Ascending aorta (tissue), 2 donors: ENCODE results near the gene SRSF9. TPM values are rescaled to one million over a fixed set of nuclear protein-coding genes. Genes with fewer than 3 reads are reported as not detected.
A peak's percentile ranks its signal among the peaks of the same experiment; 100 is the strongest.

Experiments
- DNase-seq, 2 donors: peaks; one replicate each; pipeline ENCODE4 v3.0.0-alpha.2; 2019; ENCODE audit warnings: low spot score in 2 of 2
- H3K27ac ChIP-seq, 2 donors: fragments of 200-600 bp; sonication (generic); one replicate each; pipeline ENCODE4 v1.5.1; 2016 to 2017; ENCODE audit warnings: mild to moderate bottlenecking in 1 of 2
- H3K27me3 ChIP-seq: fragments of 200-600 bp; sonication (generic); one replicate; pipeline ENCODE4 v1.5.1; 2017
- H3K36me3 ChIP-seq, 2 donors: fragments of 200-600 bp; sonication (generic); one replicate each; pipeline ENCODE4 v1.5.1; 2016
- H3K4me1 ChIP-seq, 2 donors: fragments of 200-600 bp; sonication (generic); one replicate each; pipeline ENCODE4 v1.5.1; 2016 to 2017; ENCODE audit warnings: mild to moderate bottlenecking in 1 of 2
- H3K4me3 ChIP-seq, 2 donors: fragments of 200-600 bp; sonication (generic); one replicate each; pipeline ENCODE4 v1.5.1; 2016 to 2017; ENCODE audit warnings: mild to moderate bottlenecking in 1 of 2
- H3K9me3 ChIP-seq, 2 donors: fragments of 200-600 bp; sonication (generic); one replicate each; pipeline ENCODE4 v1.5.1; 2016
- intact Hi-C: fragments of 100-400 bp; cut with DNase I; formaldehyde crosslinking; loops from one replicate; pipeline ENCODE4 v1.15.1; 2023
- total RNA-seq: library from RNA; depleted of rRNA; stranded (reverse); fragments of >200 nt; gene quantifications from one replicate; pipeline ENCODE4 v1.1.0, GENCODE V29; 2016
- TF ChIP-seq, protein P1 (sequence below), 3 experiments: fragments of 200-600 bp in 2 of 3; fragments of 450-650 bp in 1 of 3; sonication (generic) in 2 of 3; IDR thresholded peaks; one replicate each; pipeline ENCODE4 v1.5.1; 2016 to 2019; ENCODE audit warnings: antibody characterized with exemption in 3 of 3, mild to moderate bottlenecking in 1 of 3, moderate library complexity in 1 of 3

Gene SRSF9
- total RNA-seq, 1 donor from 2014 or later: 68.6 TPM

GRCh38 chr12:120463712-120464111 is 5.8 kb downstream of the SRSF9 start:
- intact Hi-C loops: no loop called here
- Histone ChIP-seq H3K27me3 (no peaks in the 10 kb centered on the region), H3K4me1 (peaks cover under 1 to 18% of the 10 kb centered on the region in 2 donors), H3K36me3 (peaks cover 64 to 74% of the 10 kb centered on the region in 2 donors), H3K9me3 (no peaks in the 10 kb centered on the region), H3K4me3 (no peak overlapping the region), H3K27ac (no peak overlapping the region)
- no peak for DNase-seq
- TF ChIP-seq, protein P1, sequence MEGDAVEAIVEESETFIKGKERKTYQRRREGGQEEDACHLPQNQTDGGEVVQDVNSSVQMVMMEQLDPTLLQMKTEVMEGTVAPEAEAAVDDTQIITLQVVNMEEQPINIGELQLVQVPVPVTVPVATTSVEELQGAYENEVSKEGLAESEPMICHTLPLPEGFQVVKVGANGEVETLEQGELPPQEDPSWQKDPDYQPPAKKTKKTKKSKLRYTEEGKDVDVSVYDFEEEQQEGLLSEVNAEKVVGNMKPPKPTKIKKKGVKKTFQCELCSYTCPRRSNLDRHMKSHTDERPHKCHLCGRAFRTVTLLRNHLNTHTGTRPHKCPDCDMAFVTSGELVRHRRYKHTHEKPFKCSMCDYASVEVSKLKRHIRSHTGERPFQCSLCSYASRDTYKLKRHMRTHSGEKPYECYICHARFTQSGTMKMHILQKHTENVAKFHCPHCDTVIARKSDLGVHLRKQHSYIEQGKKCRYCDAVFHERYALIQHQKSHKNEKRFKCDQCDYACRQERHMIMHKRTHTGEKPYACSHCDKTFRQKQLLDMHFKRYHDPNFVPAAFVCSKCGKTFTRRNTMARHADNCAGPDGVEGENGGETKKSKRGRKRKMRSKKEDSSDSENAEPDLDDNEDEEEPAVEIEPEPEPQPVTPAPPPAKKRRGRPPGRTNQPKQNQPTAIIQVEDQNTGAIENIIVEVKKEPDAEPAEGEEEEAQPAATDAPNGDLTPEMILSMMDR (IDR thresholded peaks at IDR 0.05): no peak

DNA sequence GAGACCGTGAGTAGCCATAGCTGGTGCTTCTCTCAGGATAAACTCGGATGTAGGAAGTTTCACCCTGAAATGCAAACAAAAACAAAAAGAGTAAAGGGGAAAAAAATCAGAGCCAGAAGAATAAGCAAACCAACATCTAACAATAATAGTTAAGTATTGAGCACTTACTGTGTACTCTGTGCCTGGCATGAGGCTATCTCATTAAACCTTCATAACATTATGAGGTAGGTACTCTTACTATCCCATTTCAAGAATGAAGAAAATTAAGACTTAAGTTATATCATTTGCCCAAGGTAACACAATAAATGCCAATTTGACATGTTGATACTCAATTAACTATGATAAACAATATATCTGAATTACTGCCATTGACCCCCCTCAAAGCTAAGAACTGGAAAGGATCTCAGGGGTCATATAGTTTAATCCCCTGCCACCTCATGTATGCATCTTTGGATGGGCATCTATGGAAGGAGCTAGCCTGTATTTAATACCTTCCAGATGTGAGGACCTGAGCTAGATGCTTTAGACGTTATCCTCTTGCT is 7.4 kb downstream of the SRSF9 start:
- DNase-seq: no peak
- no peaks in the 10 kb centered on the region for H3K9me3 ChIP-seq
- TF ChIP-seq, protein P1 (IDR thresholded peaks at IDR 0.05): no peak
- no peak overlapping the region for H3K4me3 ChIP-seq
- no peaks in the 10 kb centered on the region for H3K27me3 ChIP-seq
- H3K4me1 ChIP-seq: peaks cover 0 to 13% of the 10 kb centered on the region in 2 donors
- peaks cover 78 to 85% of the 10 kb centered on the region in 2 donors for H3K36me3 ChIP-seq
- intact Hi-C loops: no loop called here
- no peak overlapping the region for H3K27ac ChIP-seq

DNA sequence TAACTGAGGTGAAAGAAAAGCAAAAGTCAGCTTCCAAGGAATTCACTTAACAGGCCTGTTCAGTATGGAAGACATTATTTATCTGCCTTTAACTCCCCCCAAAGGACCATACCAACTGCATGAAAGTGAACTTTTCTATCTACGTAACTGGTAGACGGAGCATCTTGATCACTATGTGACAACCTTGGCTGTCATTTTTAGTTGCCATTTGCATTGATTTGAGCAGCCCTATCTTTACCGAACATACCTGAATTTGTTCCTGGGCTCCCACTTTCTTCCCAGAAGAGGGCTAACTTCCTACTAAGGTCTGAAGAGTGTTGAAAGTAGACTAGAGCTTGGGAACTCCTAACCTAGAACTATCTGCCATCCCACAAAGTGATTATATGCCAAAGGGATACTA is 9.4 kb downstream of the SRSF9 start:
- intact Hi-C loops: no loop called here
- TF ChIP-seq, protein P1 (IDR thresholded peaks at IDR 0.05): no peak
- H3K27ac ChIP-seq: no peak overlapping the region
- peaks cover 86 to 93% of the 10 kb centered on the region in 2 donors for H3K36me3 ChIP-seq
- H3K4me1 ChIP-seq: no peaks in the 10 kb centered on the region
- H3K27me3 ChIP-seq: no peaks in the 10 kb centered on the region
- no peaks in the 10 kb centered on the region for H3K9me3 ChIP-seq
- DNase-seq: no peak
- H3K4me3 ChIP-seq: no peak overlapping the region

- Histone ChIP-seq H3K9me3 (no peaks in the 10 kb centered on the region), H3K4me3 (no peak overlapping the region), H3K4me1 (no peaks in the 10 kb centered on the region), H3K27me3 (no peaks in the 10 kb centered on the region), H3K36me3 (peaks cover 57 to 63% of the 10 kb centered on the region in 2 donors), H3K27ac (no peak overlapping the region)
- intact Hi-C loops: no loop called here
- TF ChIP-seq, protein P1 (IDR thresholded peaks at IDR 0.05): no peak
- no peak for DNase-seq
These were observed 12.4 kb downstream of the SRSF9 start for GRCh38 chr12:120457133-120457532.

- Histone ChIP-seq H3K4me1 (no peaks in the 10 kb centered on the region), H3K4me3 (no peak overlapping the region), H3K27ac (no peak overlapping the region), H3K27me3 (no peaks in the 10 kb centered on the region), H3K9me3 (no peaks in the 10 kb centered on the region), H3K36me3 (peaks cover 46 to 49% of the 10 kb centered on the region in 2 donors)
- TF ChIP-seq, protein P1 (IDR thresholded peaks at IDR 0.05): no peak
- intact Hi-C loops: no loop called here
- DNase-seq: no peak
These were observed 14.2 kb downstream of the SRSF9 start for GRCh38 chr12:120455302-120455701.

GRCh38 chr12:120453977-120454376 is 15.6 kb downstream of the SRSF9 start:
- no peaks in the 10 kb centered on the region for H3K9me3 ChIP-seq
- no peaks in the 10 kb centered on the region for H3K27me3 ChIP-seq
- DNase-seq: no peak
- peaks cover 33 to 38% of the 10 kb centered on the region in 2 donors for H3K36me3 ChIP-seq
- H3K4me1 ChIP-seq: no peaks in the 10 kb centered on the region
- no peak overlapping the region for H3K4me3 ChIP-seq
- intact Hi-C loops: no loop called here
- TF ChIP-seq, protein P1 (IDR thresholded peaks at IDR 0.05): peak in 2 of 3 experiments; percentile 44 to 55
- no peak overlapping the region for H3K27ac ChIP-seq
